ENCODE results near the gene HLA-E. TPM values are rescaled to one million over a fixed set of nuclear protein-coding genes. Genes with fewer than 3 reads are reported as not detected.
A peak's percentile ranks its signal among the peaks of the same experiment; 100 is the strongest.
"Not testable (repeated sequence)": the region's sequence is repeated elsewhere in the genome, so short reads cannot be mapped to it uniquely, and the experiment has no call there.

The HLA-E gene
- total and polyA plus RNA-seq, 2 experiments from 2014 or later: 15.6 to 36.0 TPM

- Histone ChIP-seq H3K9me2 (ENCODE audit: insufficient read depth) (no peaks in the 10 kb centered on the region), H2AFZ (no peak overlapping the region), H3K79me2 (replicated peaks; ENCODE audit: insufficient read depth) (no peaks in the 10 kb centered on the region), H3K27me3 (ENCODE audit: insufficient read depth) (no peaks in the 10 kb centered on the region; the same call in 1 of the 2 replicates), H3F3A (replicated peaks; ENCODE audit: low read depth) (no peaks in the 10 kb centered on the region), H3K4me3 (no peak overlapping the region), H3K36me3 (ENCODE audit: insufficient read depth) (no peaks in the 10 kb centered on the region), H4K20me1 (replicated peaks; ENCODE audit: insufficient read depth) (peaks cover 8% of the 10 kb centered on the region), H3K4me2 (no peak overlapping the region), H3K27ac (ENCODE audit: low read depth) (no peak overlapping the region), H3K4me1 (ENCODE audit: insufficient read depth) (peaks cover 6% of the 10 kb centered on the region; the same call in 1 of the 2 replicates)
- Mint-ChIP-seq H3K27me3 (ENCODE audit: insufficient read depth, low read depth, poor library complexity) (peaks cover 9% of the 10 kb centered on the region), H3K36me3 (ENCODE audit: low read depth) (peaks cover 26% of the 10 kb centered on the region), H3K9me3 (no peaks in the 10 kb centered on the region), H3K4me3 (no peak overlapping the region), H3K4me1 (peaks cover 9% of the 10 kb centered on the region), H3K27ac (no peak overlapping the region)
- DNase-seq (ENCODE audit: low spot score) (peak; percentile 18), ATAC-seq (no peak)
- TF ChIP-seq JUNB (IDR thresholded peaks at IDR 0.05; ENCODE audit: unreplicated experiment) (no peak), CTCF (conservative IDR thresholded peaks at IDR 0.05; ENCODE audit: low read depth in 2 of 2) (no peak), ZNF331 (CRISPR knock-in tag; IDR thresholded peaks at IDR 0.05; ENCODE audit: low read depth) (no peak), STAT1 (IDR thresholded peaks at IDR 0.05; ENCODE audit: unreplicated experiment) (no peak), REST (IDR thresholded peaks at IDR 0.05; ENCODE audit: unreplicated experiment) (no peak), ETS1 (IDR thresholded peaks at IDR 0.05) (no peak), POLR2AphosphoS5 (IDR thresholded peaks at IDR 0.05; ENCODE audit: low read depth) (no peak), CREB1 (CRISPR knock-in tag; IDR thresholded peaks at IDR 0.05; ENCODE audit: low read depth) (no peak), EZH2phosphoT487 (IDR thresholded peaks at IDR 0.05; ENCODE audit: unreplicated experiment) (no peak), NANOG (IDR thresholded peaks at IDR 0.05; ENCODE audit: borderline replicate concordance) (no peak), EZH2 (IDR thresholded peaks at IDR 0.05; ENCODE audit: low read depth, unreplicated experiment) (no peak), ZNF114 (CRISPR knock-in tag; IDR thresholded peaks at IDR 0.05) (no peak)
Measured at GRCh38 chr6:30487926-30488325, 1.4 kb upstream of the HLA-E start.

GRCh38 chr6:30488697-30489080 is 620 bp upstream of the HLA-E start:
- H3K4me3 Mint-ChIP-seq: peak overlapping the region; percentile 88; the same call in 2 of the 3 replicates
- not testable (repeated sequence) for H3K9me2 ChIP-seq (ENCODE audit: insufficient read depth); H3K27ac ChIP-seq (ENCODE audit: low read depth); DNase-seq (ENCODE audit: low spot score); H3K27me3 ChIP-seq (ENCODE audit: insufficient read depth); H3K4me2 ChIP-seq; H3K27ac Mint-ChIP-seq; H3K36me3 ChIP-seq (ENCODE audit: insufficient read depth); H3F3A ChIP-seq (replicated peaks; ENCODE audit: low read depth); H3K79me2 ChIP-seq (replicated peaks; ENCODE audit: insufficient read depth); H3K9me3 Mint-ChIP-seq; H2AFZ ChIP-seq; H3K27me3 Mint-ChIP-seq (ENCODE audit: insufficient read depth, low read depth, poor library complexity); H3K4me1 ChIP-seq (ENCODE audit: insufficient read depth); ATAC-seq; H4K20me1 ChIP-seq (replicated peaks; ENCODE audit: insufficient read depth); H3K4me1 Mint-ChIP-seq
- H3K36me3 Mint-ChIP-seq (ENCODE audit: low read depth): peaks cover 26% of the 10 kb centered on the region
- H3K4me3 ChIP-seq: peak overlapping the region; percentile 18; the same call in 1 of the 2 replicates
